Heart left ventricle (tissue), 16 donors: ENCODE measurements around the gene STX8. TPM values are rescaled to one million over a fixed set of nuclear protein-coding genes. Genes with fewer than 3 reads are reported as not detected.

Experiments
- ATAC-seq, 4 donors: fragments of 200-7000 bp; cut with Tn5 transposase; one replicate each; pipeline ENCODE4 v1.9.1; 2020 to 2022; ENCODE audit warnings: moderate library complexity in 4 of 4, mild to moderate bottlenecking in 3 of 4, moderate number of reproducible peaks in 1 of 4
- DNase-seq, 5 donors: peaks; one replicate each; pipeline ENCODE4 v3.0.0-alpha.2; 2020
- H3K27ac ChIP-seq, 12 donors: fragments of 200-600 bp; sonication (generic) in 4 of 12; one replicate each; pipeline versions ENCODE4 v1.5.0 to v1.8.0; 2016 to 2022; ENCODE audit warnings: mild to moderate bottlenecking in 2 of 12
- H3K27me3 ChIP-seq, 9 donors: fragments of 200-600 bp; sonication (generic) in 2 of 9; one replicate each; pipeline versions ENCODE4 v1.5.1 to v1.8.0; 2016 to 2022; ENCODE audit warnings: mild to moderate bottlenecking in 3 of 9
- H3K36me3 ChIP-seq, 9 donors: fragments of 200-600 bp; sonication (generic) in 2 of 9; one replicate each; pipeline versions ENCODE4 v1.5.0 to v1.8.0; 2018 to 2022; ENCODE audit warnings: mild to moderate bottlenecking in 2 of 9
- H3K4me1 ChIP-seq, 12 donors: fragments of 200-600 bp; sonication (generic) in 4 of 12; one replicate each; pipeline versions ENCODE4 v1.5.0 to v1.8.0; 2016 to 2022; ENCODE audit warnings: mild to moderate bottlenecking in 3 of 12
- H3K4me3 ChIP-seq, 12 donors: fragments of 200-600 bp; sonication (generic) in 4 of 12; one replicate each; pipeline versions ENCODE4 v1.5.0 to v1.8.0; 2017 to 2022; ENCODE audit warnings: mild to moderate bottlenecking in 9 of 12, moderate library complexity in 4 of 12
- H3K9me3 ChIP-seq, 12 donors: fragments of 200-600 bp; sonication (generic) in 4 of 12; one replicate each; pipeline versions ENCODE4 v1.5.0 to v1.8.0; 2016 to 2022; ENCODE audit warnings: mild to moderate bottlenecking in 1 of 12
- CTCF ChIP-seq, 12 donors: fragments of 200-600 bp; sonication (generic) in 4 of 12; IDR thresholded peaks; one replicate each; pipeline versions ENCODE4 v1.5.0 to v1.8.0; 2018 to 2022; ENCODE audit warnings: antibody characterized with exemption in 12 of 12, mild to moderate bottlenecking in 5 of 12
- POLR2A ChIP-seq, 2 donors: fragments of 450-650 bp; IDR thresholded peaks; one replicate each; pipeline ENCODE4 v1.6.1; 2017; ENCODE audit warnings: antibody characterized with exemption in 2 of 2, mild to moderate bottlenecking in 2 of 2, moderate library complexity in 2 of 2
- WGBS, 4 donors: extraction: QIAGEN DNeasy Blood & Tissue Kit in 2 of 4; methylation state at CpG; one replicate each; pipeline versions ENCODE4 v1.1.5 to v1.1.7; 2013 to 2018; 5-methylcytosine and 5-hydroxymethylcytosine counted together
- intact Hi-C, 10 donors: fragments of 100-400 bp; cut with DNase I; formaldehyde crosslinking; loops; one replicate each; pipeline versions ENCODE4 v1.11.1 to v1.14.2; 2022
- polyA plus RNA-seq, 2 donors: library from polyadenylated mRNA; stranded (reverse); fragments of 200-250 nt; gene quantifications; one replicate each; pipeline ENCODE4 v1.2.3, GENCODE V29; 2013
- total RNA-seq, 9 donors: library from RNA; depleted of rRNA in 2 of 9; stranded (reverse); fragments of >200 nt in 2 of 9; fragmentation: NEBNext Ultra II Directional in 3 of 9; extraction: Animal tissue kit (Norgen Biotek cat#: 25700) in 3 of 9; gene quantifications; one replicate each; pipeline versions ENCODE4 v1.1.0 to v1.2.4, GENCODE V29; 2016 to 2023
- donor health status: ischemic (EF 13 %, LVEDD 7.1; RV severe dilation, severe dysfunction).
- donor health status: healthy with polysubstance abuse.
- donor health status: DM: no; HTN: yes; CAD: no.
- donor health status: DM: no; HTN: no; CAD: no.
- donor health status: ischemic (EF 25% LVEDD 6.9; RV normal size, moderate dysfunction).
- donor health status: ischemic (EF 25% LVEDD 5.7; RV mildly dilated, moderate dysfunction).
- donor health status: healthy.
- donor health status: DM: yes; HTN: yes; CAD: no.
- donor health status: ischemic (EF 35%, LVEDD 5.7; RV mildly dilated, moderate dysfunction).
- donor health status: nonischemic (EF 11% LVEDD 7.7; RV severe dilation, severe dysfunction).
- donor health status: DM: yes; HTN: yes; CAD: no.
- donor health status: PGD.
- donor health status: ischemic (EF 29% LVEDD 5.4; RV normal size, mild dysfunction).
- donor health status: nonischemic (EF 23%, LVEDD 6.1; RV moderate dilation, normal function).

The STX8 gene
- total and polyA plus RNA-seq, 11 donors, result 43.2 to 86.0 (median 62.3) TPM

GRCh38 chr17:9226794-9227135 lies 348.9 kb downstream of the STX8 start:
- DNase-seq (peak in 2 of 5 donors; percentile 15 to 40), ATAC-seq (no peak)
- intact Hi-C loops, result no loop called here
- Histone ChIP-seq H3K36me3 (no peaks in the 10 kb centered on the region), H3K4me3 (no peak overlapping the region), H3K4me1 (peaks cover 0 to 7% (median 0%) of the 10 kb centered on the region in 12 donors), H3K27me3 (no peaks in the 10 kb centered on the region), H3K27ac (no peak overlapping the region), H3K9me3 (no peaks in the 10 kb centered on the region)
- 52 to 68% (median 62%) methylated on average over 12 to 14 of the region's 14 CpGs for WGBS, 4 donors
- TF ChIP-seq POLR2A (IDR thresholded peaks at IDR 0.05) (no peak), CTCF (IDR thresholded peaks at IDR 0.05) (no peak)

- no peaks in the 10 kb centered on the region for H3K9me3 ChIP-seq
- 81 to 89% (median 83%) methylated on average over 21 to 34 of the region's 34 CpGs for WGBS, 4 donors
- H3K27me3 ChIP-seq, result no peaks in the 10 kb centered on the region
- no peaks in the 10 kb centered on the region for H3K36me3 ChIP-seq
- no peak for ATAC-seq
- no peak overlapping the region for H3K4me3 ChIP-seq
- TF ChIP-seq CTCF (IDR thresholded peaks at IDR 0.05) (no peak), POLR2A (IDR thresholded peaks at IDR 0.05) (no peak)
- no peak overlapping the region for H3K27ac ChIP-seq
- intact Hi-C loops, result no loop called here
- peaks cover 0 to 7% (median 0%) of the 10 kb centered on the region in 12 donors for H3K4me1 ChIP-seq
- DNase-seq, result peak in 2 of 5 donors; percentile 17 to 30
Observed at GRCh38 chr17:9226130-9226793, 349.4 kb downstream of the STX8 start.

- DNase-seq (peak in 1 of 5 donors; percentile 19), ATAC-seq (no peak)
- intact Hi-C loops, result no loop called here
- H3K27ac ChIP-seq, result no peak overlapping the region
- WGBS, 4 donors, result 59 to 67% (median 64%) methylated on average over 22 to 32 of the region's 32 CpGs
- no peak overlapping the region for H3K4me3 ChIP-seq
- peaks cover 0 to 7% (median 0%) of the 10 kb centered on the region in 12 donors for H3K4me1 ChIP-seq
- no peaks in the 10 kb centered on the region for H3K27me3 ChIP-seq
- no peaks in the 10 kb centered on the region for H3K9me3 ChIP-seq
- no peaks in the 10 kb centered on the region for H3K36me3 ChIP-seq
- TF ChIP-seq CTCF (IDR thresholded peaks at IDR 0.05) (peak in 1 of 12 donors; percentile 10), POLR2A (IDR thresholded peaks at IDR 0.05) (no peak)
Observed at GRCh38 chr17:9225305-9226101, 350.1 kb downstream of the STX8 start.

GRCh38 chr17:9224485-9224884 lies 351.1 kb downstream of the STX8 start:
- H3K4me1 ChIP-seq, result peaks cover 0 to 7% (median 0%) of the 10 kb centered on the region in 12 donors
- H3K27me3 ChIP-seq, result no peaks in the 10 kb centered on the region
- 94 to 100% (median 97%) methylated on average over 3 to 7 of the region's 7 CpGs for WGBS, 4 donors
- intact Hi-C loops, result no loop called here
- DNase-seq (peak in 1 of 5 donors; percentile 15), ATAC-seq (no peak)
- no peaks in the 10 kb centered on the region for H3K9me3 ChIP-seq
- no peaks in the 10 kb centered on the region for H3K36me3 ChIP-seq
- H3K4me3 ChIP-seq, result no peak overlapping the region
- TF ChIP-seq POLR2A (IDR thresholded peaks at IDR 0.05), result no peak
- TF ChIP-seq CTCF (IDR thresholded peaks at IDR 0.05), result no peak
- H3K27ac ChIP-seq, result no peak overlapping the region
